Endodermal cell (in vitro differentiated cells): ENCODE data around the gene TXNDC2. TPM values are rescaled to one million over a fixed set of nuclear protein-coding genes. Genes with fewer than 3 reads are reported as not detected.

Experiments used
- DNase-seq: peaks from one replicate; pipeline ENCODE4 v3.0.0-alpha.2; 2017
- H3K27ac ChIP-seq: 2 replicates; pipeline ENCODE4 v1.5.1; 2013; ENCODE audit warnings: mild to moderate bottlenecking, low read depth, low read length, moderate library complexity
- H3K27me3 ChIP-seq: 2 replicates; pipeline ENCODE4 v1.6.1; 2013; ENCODE audit warnings: mild to moderate bottlenecking, low read length, moderate library complexity; ENCODE audit not compliant: insufficient read depth, control insufficient read depth, poor library complexity, severe bottlenecking
- H3K36me3 ChIP-seq: 2 replicates; pipeline ENCODE4 v1.7.0; 2013; ENCODE audit warnings: mild to moderate bottlenecking, low read length, moderate library complexity; ENCODE audit not compliant: control insufficient read depth, insufficient read depth
- H3K4me1 ChIP-seq: one replicate; pipeline ENCODE4 v1.7.0; 2013; ENCODE audit warnings: low read length; ENCODE audit not compliant: control insufficient read depth, insufficient read depth
- H3K4me3 ChIP-seq: 2 replicates; pipeline ENCODE4 v1.5.1; 2013; ENCODE audit warnings: mild to moderate bottlenecking, low read length, moderate library complexity
- H3K9ac ChIP-seq: 2 replicates; pipeline ENCODE4 v1.6.1; 2013; ENCODE audit warnings: mild to moderate bottlenecking, low read length, moderate library complexity; ENCODE audit not compliant: poor library complexity, severe bottlenecking; ENCODE audit errors: extremely low read depth
- H3K9me3 ChIP-seq: 2 replicates; pipeline ENCODE4 v1.6.1; 2013; ENCODE audit warnings: mild to moderate bottlenecking, low read length, moderate library complexity; ENCODE audit not compliant: control insufficient read depth
- H3K27ac Mint-ChIP-seq: 2 replicates; pipeline ENCODE4 v1.8.0; 2020; ENCODE audit warnings: mixed read lengths
- H3K27me3 Mint-ChIP-seq: 2 replicates; pipeline ENCODE4 v1.8.0; 2021; ENCODE audit warnings: mild to moderate bottlenecking, mixed read lengths; ENCODE audit not compliant: insufficient read depth
- H3K36me3 Mint-ChIP-seq: 2 replicates; pipeline ENCODE4 v1.8.0; 2020; ENCODE audit warnings: low read depth, mixed read lengths
- H3K4me1 Mint-ChIP-seq: 2 replicates; pipeline ENCODE4 v1.8.0; 2020; ENCODE audit warnings: mixed read lengths
- H3K4me3 Mint-ChIP-seq: 2 replicates; pipeline ENCODE4 v1.8.0; 2020; ENCODE audit warnings: mild to moderate bottlenecking, moderate library complexity, mixed read lengths
- H3K9me3 Mint-ChIP-seq: 2 replicates; pipeline ENCODE4 v1.8.0; 2020; ENCODE audit warnings: mild to moderate bottlenecking, mixed read lengths
- WGBS, 2 experiments: methylation state at CpG; one replicate each; pipeline versions ENCODE4 v1.1.5 to v1.1.7; 2013; ENCODE audit warnings: missing lambda C conversion rate in 2 of 2, mixed read lengths in 1 of 2; ENCODE audit not compliant: insufficient coverage in 1 of 2, insufficient read length in 1 of 2; 5-methylcytosine and 5-hydroxymethylcytosine counted together
- total RNA-seq, 2 donors: library from RNA; stranded (reverse); fragmentation: NEBNext Ultra II Directional in 1 of 2; extraction: Animal tissue kit (Norgen Biotek cat#: 25700) in 1 of 2; gene quantifications; 2 replicates in 1 of 2; 3 replicates in 1 of 2; pipeline ENCODE4 v1.2.1, GENCODE V29; 2021
- TF ChIP-seq, protein P1 (sequence below): fragments of 200-600 bp; sonication (generic); conservative IDR thresholded peaks from 2 replicates; pipeline ENCODE4 v1.5.0; 2021; ENCODE audit warnings: antibody characterized with exemption, mild to moderate bottlenecking

The TXNDC2 gene
- total RNA-seq, 2 donors from 2014 or later = not detected

DNA sequence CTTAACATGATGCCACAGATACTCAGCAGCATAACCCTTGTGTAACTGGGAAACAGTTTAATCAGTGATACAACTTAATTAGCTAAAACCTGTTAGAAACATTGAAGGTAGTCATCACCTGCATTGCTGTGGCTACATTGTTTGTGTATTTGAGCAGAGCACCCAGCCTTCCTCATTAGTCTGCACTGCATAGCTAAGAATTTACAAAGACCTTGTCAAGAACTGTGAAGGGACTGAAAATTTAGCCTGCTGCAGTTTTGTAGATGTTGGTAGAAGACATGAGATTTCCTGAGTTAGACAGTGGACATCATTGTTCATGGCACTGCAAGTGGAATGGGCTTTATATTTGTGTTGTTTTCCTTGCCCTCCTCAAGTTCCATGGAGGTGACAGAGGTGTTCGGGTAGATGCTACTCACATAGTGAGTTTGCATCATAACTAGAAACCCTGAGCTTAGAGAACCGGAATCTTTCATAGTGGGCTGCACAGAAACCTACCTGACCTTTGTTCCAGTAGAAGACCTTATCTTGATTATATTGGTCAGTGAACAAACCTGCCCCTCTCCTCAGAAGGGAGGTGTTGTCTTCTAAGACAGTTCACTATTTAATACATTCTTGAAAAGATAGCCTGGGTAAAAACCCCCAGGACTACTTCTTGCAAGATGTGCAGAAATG lies 40.6 kb downstream of the TXNDC2 start:
- Mint-ChIP-seq H3K4me1 (peaks cover 47% of the 10 kb centered on the region), H3K27ac (peak overlapping the region; percentile 89), H3K36me3 (no peaks in the 10 kb centered on the region), H3K27me3 (no peaks in the 10 kb centered on the region), H3K9me3 (no peaks in the 10 kb centered on the region), H3K4me3 (no peak overlapping the region)
- Histone ChIP-seq H3K4me1 (peaks cover 9% of the 10 kb centered on the region), H3K4me3 (no peak overlapping the region), H3K9ac (no peak overlapping the region), H3K36me3 (no peaks in the 10 kb centered on the region), H3K27me3 (no peaks in the 10 kb centered on the region), H3K27ac (no peak overlapping the region), H3K9me3 (no peaks in the 10 kb centered on the region)
- DNase-seq = no peak
- WGBS, 2 experiments = 85 to 100% methylated on average over 2 of the region's 2 CpGs
- TF ChIP-seq, protein P1, sequence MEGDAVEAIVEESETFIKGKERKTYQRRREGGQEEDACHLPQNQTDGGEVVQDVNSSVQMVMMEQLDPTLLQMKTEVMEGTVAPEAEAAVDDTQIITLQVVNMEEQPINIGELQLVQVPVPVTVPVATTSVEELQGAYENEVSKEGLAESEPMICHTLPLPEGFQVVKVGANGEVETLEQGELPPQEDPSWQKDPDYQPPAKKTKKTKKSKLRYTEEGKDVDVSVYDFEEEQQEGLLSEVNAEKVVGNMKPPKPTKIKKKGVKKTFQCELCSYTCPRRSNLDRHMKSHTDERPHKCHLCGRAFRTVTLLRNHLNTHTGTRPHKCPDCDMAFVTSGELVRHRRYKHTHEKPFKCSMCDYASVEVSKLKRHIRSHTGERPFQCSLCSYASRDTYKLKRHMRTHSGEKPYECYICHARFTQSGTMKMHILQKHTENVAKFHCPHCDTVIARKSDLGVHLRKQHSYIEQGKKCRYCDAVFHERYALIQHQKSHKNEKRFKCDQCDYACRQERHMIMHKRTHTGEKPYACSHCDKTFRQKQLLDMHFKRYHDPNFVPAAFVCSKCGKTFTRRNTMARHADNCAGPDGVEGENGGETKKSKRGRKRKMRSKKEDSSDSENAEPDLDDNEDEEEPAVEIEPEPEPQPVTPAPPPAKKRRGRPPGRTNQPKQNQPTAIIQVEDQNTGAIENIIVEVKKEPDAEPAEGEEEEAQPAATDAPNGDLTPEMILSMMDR = no peak

DNA sequence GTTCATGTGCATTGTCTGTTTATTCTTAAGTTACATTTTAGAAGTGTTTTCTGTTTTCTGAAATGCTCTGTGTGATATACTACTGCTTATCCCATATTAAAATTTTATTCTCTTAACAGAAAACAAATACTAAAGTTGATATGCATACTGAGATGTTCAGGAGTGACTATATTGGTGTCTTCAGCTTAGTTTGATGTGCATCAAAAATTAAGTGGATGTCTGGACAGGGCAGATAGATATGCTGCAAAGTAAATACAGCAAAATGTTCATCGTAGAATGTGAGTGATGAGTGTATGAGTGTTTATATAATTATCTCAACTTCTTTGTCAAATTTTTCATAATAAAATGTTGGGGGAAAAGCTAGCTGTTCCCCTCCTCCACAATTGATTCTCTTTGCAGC lies 41.2 kb downstream of the TXNDC2 start:
- Mint-ChIP-seq H3K36me3 (peaks cover 3% of the 10 kb centered on the region), H3K9me3 (no peaks in the 10 kb centered on the region), H3K27me3 (no peaks in the 10 kb centered on the region), H3K4me1 (peaks cover 47% of the 10 kb centered on the region), H3K4me3 (no peak overlapping the region), H3K27ac (no peak overlapping the region)
- WGBS, 2 experiments = 100% methylated on average over 1 of the region's 1 CpG; no CpG with 5 or more reads in 1 of the 2 experiments
- Histone ChIP-seq H3K4me1 (peaks cover 9% of the 10 kb centered on the region), H3K36me3 (peaks cover 5% of the 10 kb centered on the region), H3K9ac (no peak overlapping the region), H3K27me3 (no peaks in the 10 kb centered on the region), H3K9me3 (no peaks in the 10 kb centered on the region), H3K27ac (no peak overlapping the region), H3K4me3 (no peak overlapping the region)
- TF ChIP-seq, protein P1 = no peak
- no peak for DNase-seq

DNA sequence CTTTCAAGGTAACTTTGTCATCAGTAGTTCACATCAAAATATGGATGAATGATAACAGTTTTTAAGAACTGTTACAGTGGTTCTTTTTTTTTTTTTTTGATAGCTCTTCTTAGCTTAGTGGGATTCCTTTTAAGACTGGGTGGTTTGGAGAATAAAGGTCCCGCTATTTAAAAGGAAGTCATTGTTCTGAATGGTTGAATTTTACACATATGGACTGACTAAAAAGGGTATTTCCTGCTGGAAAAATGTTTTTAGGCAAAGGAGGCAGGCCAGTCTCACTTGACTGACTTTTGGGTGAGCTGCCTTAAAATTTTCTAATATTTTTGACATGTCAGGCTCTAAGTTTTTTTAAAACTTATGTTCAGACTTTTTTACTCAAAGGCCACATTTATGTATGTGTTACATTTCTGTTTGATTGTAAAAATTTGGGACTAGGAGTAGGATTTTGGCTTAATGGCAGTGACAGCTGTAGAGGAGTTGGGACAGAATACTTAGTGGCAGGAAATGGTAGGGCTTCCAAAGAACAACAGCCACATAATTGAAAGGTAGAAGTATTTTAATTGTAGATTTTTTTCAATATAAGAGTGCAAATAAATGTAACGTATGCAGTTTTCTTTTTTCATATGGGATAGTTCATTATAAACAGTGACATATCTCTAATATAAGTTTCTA lies 41.8 kb downstream of the TXNDC2 start:
- Histone ChIP-seq H3K9me3 (no peaks in the 10 kb centered on the region), H3K27ac (no peak overlapping the region), H3K9ac (no peak overlapping the region), H3K4me1 (peaks cover 9% of the 10 kb centered on the region), H3K27me3 (no peaks in the 10 kb centered on the region), H3K4me3 (no peak overlapping the region), H3K36me3 (peaks cover 10% of the 10 kb centered on the region)
- Mint-ChIP-seq H3K4me3 (no peak overlapping the region), H3K4me1 (peaks cover 47% of the 10 kb centered on the region), H3K36me3 (peaks cover 8% of the 10 kb centered on the region), H3K27ac (no peak overlapping the region), H3K9me3 (no peaks in the 10 kb centered on the region), H3K27me3 (no peaks in the 10 kb centered on the region)
- 71 to 80% methylated on average over 1 of the region's 2 CpGs for WGBS, 2 experiments
- TF ChIP-seq, protein P1 = peak; percentile 16
- DNase-seq = no peak
